H1 (cell line): ENCODE measurements around the gene CCDC117. TPM values are rescaled to one million over a fixed set of nuclear protein-coding genes. Genes with fewer than 3 reads are reported as not detected.
A peak's percentile ranks its signal among the peaks of the same experiment; 100 is the strongest.

Experiments used
- ASH2L ChIP-seq: fragments of 200-600, 300-600 bp; sonication (generic); IDR thresholded peaks from one replicate; pipeline ENCODE4 v1.7.1; 2017; ENCODE audit warnings: low read length
- BRCA1 ChIP-seq: IDR thresholded peaks from 2 replicates; pipeline ENCODE4 v1.6.1; 2012; ENCODE audit warnings: low read depth, low read length, improper control_type of control experiment
- CEBPB ChIP-seq: IDR thresholded peaks from 2 replicates; pipeline ENCODE4 v1.6.1; 2012; ENCODE audit warnings: low read depth, low read length
- CHD1 ChIP-seq: IDR thresholded peaks from 2 replicates; pipeline ENCODE4 v1.6.1; 2012; ENCODE audit warnings: low read depth, low read length, improper control_type of control experiment
- CTBP2 ChIP-seq: IDR thresholded peaks from 2 replicates; pipeline ENCODE4 v1.7.0; 2011; ENCODE audit warnings: borderline replicate concordance, mild to moderate bottlenecking, moderate library complexity, mixed read lengths, low read length; ENCODE audit not compliant: insufficient read depth, insufficient read length
- CTCF ChIP-seq, 3 experiments: IDR thresholded peaks; 1 replicate in 2 of 3; 2 replicates in 1 of 3; pipeline versions ENCODE4 v1.5.1 to v1.6.1; 2011; ENCODE audit warnings: low read length in 3 of 3, mild to moderate bottlenecking in 3 of 3, inconsistent platforms in 2 of 3, low read depth in 1 of 3, moderate library complexity in 1 of 3; ENCODE audit not compliant: insufficient read depth in 1 of 3; ENCODE audit errors: control extremely low read depth in 1 of 3
- EGR1 ChIP-seq: IDR thresholded peaks from 2 replicates; pipeline ENCODE4 v1.6.1; 2011; ENCODE audit warnings: low read depth, low read length, borderline replicate concordance
- FOSL1 ChIP-seq: IDR thresholded peaks from 2 replicates; pipeline ENCODE4 v1.6.1; 2011; ENCODE audit warnings: mild to moderate bottlenecking, low read depth, low read length, moderate library complexity; ENCODE audit not compliant: insufficient read depth
- GABPA ChIP-seq: IDR thresholded peaks from 2 replicates; pipeline ENCODE4 v1.6.1; 2011; ENCODE audit warnings: mild to moderate bottlenecking, low read length, moderate library complexity, borderline replicate concordance; ENCODE audit not compliant: insufficient read depth
- HDAC6 ChIP-seq: IDR thresholded peaks from one replicate; pipeline ENCODE4 v1.7.1; 2012; ENCODE audit warnings: low read depth, mild to moderate bottlenecking, inconsistent platforms, low read length, moderate library complexity
- JUND ChIP-seq: IDR thresholded peaks from 2 replicates; pipeline ENCODE4 v1.6.1; 2011; ENCODE audit warnings: mild to moderate bottlenecking, improper control_type of control experiment, low read length
- POLR2A ChIP-seq, 2 experiments: IDR thresholded peaks; 1 replicate in 1 of 2; 2 replicates in 1 of 2; pipeline ENCODE4 v1.6.1; 2011; ENCODE audit warnings: low read depth in 2 of 2, low read length in 2 of 2, mild to moderate bottlenecking in 2 of 2; ENCODE audit errors: control extremely low read depth in 1 of 2
- RAD21 ChIP-seq, 2 experiments: IDR thresholded peaks in 1 of 2; conservative IDR thresholded peaks in 1 of 2; 2 replicates each; pipeline ENCODE4 v1.6.1; 2011; ENCODE audit warnings: low read depth in 2 of 2, low read length in 2 of 2, improper control_type of control experiment in 1 of 2, inconsistent platforms in 1 of 2, mild to moderate bottlenecking in 1 of 2, moderate library complexity in 1 of 2
- SIRT6 ChIP-seq: IDR thresholded peaks from one replicate; pipeline ENCODE4 v1.7.1; 2012; ENCODE audit warnings: low read length, inconsistent platforms
- SIX5 ChIP-seq: IDR thresholded peaks from 2 replicates; pipeline ENCODE4 v1.6.1; 2011; ENCODE audit warnings: mild to moderate bottlenecking, low read depth, low read length
- SP4 ChIP-seq: IDR thresholded peaks from 2 replicates; pipeline ENCODE4 v1.6.1; 2012; ENCODE audit warnings: low read length, inconsistent platforms
- TAF1 ChIP-seq: IDR thresholded peaks from 2 replicates; pipeline ENCODE4 v1.6.1; 2011; ENCODE audit warnings: mild to moderate bottlenecking, low read depth, low read length
- TAF7 ChIP-seq: optimal IDR thresholded peaks from 2 replicates; pipeline ENCODE3; 2011; ENCODE audit warnings: low read depth, mild to moderate bottlenecking, inconsistent platforms, low read length, moderate library complexity, borderline replicate concordance
- TBP ChIP-seq: IDR thresholded peaks from 2 replicates; pipeline ENCODE4 v1.6.1; 2011; ENCODE audit warnings: low read depth, low read length, improper control_type of control experiment
- polyA plus RNA-seq, 7 experiments: library from polyadenylated mRNA; depleted of rRNA in 3 of 7; stranded (reverse) in 5 of 7; unstranded in 2 of 7; fragments of >200 nt in 5 of 7; fragments of 200-250 nt in 2 of 7; gene quantifications; 1 replicate in 5 of 7; 2 replicates in 1 of 7; 4 replicates in 1 of 7; pipeline versions ENCODE4 v1.2.1 to v1.2.3, GENCODE V29; 2011 to 2013; ENCODE audit warnings: missing spikeins in 2 of 7, mixed read lengths in 2 of 7
- total RNA-seq: library from RNA; stranded (reverse); fragmentation: NEBNext Ultra II Directional; extraction: Animal tissue kit (Norgen Biotek cat#: 25700); gene quantifications from 2 replicates; pipeline ENCODE4 v1.2.1, GENCODE V29; 2021
- TF ChIP-seq, protein P1 (sequence below): IDR thresholded peaks from 2 replicates; pipeline ENCODE4 v1.6.1; 2011; ENCODE audit warnings: low read length, improper control_type of control experiment
- TF ChIP-seq, protein P2 (sequence below): IDR thresholded peaks from 2 replicates; pipeline ENCODE4 v1.6.1; 2011; ENCODE audit warnings: low read depth, mild to moderate bottlenecking, low read length; ENCODE audit not compliant: insufficient read depth

The CCDC117 gene
- total and polyA plus RNA-seq, 2 of the 8 experiments (the other 6 are each of a cell fraction or from before 2014, with no cell fraction given): 9.1 to 43.1 TPM

GRCh38 chr22:28741785-28742561 lies 30.5 kb upstream of the CCDC117 start, which contains the start of the genes CHEK2 and HSCB (continued):
- TF ChIP-seq CTCF (IDR thresholded peaks at IDR 0.05; ENCODE audit: control extremely low read depth in 1 of 3, insufficient read depth in 1 of 3, low read depth in 1 of 3, low read length in 3 of 3): peak; percentile 17 to 37 (median 24); a peak in 3 of 4 replicates
- peak; percentile 86 for TF ChIP-seq ASH2L
- no peak for TF ChIP-seq BRCA1
- TF ChIP-seq, protein P1, sequence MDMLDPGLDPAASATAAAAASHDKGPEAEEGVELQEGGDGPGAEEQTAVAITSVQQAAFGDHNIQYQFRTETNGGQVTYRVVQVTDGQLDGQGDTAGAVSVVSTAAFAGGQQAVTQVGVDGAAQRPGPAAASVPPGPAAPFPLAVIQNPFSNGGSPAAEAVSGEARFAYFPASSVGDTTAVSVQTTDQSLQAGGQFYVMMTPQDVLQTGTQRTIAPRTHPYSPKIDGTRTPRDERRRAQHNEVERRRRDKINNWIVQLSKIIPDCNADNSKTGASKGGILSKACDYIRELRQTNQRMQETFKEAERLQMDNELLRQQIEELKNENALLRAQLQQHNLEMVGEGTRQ: no peak
- TF ChIP-seq POLR2A (IDR thresholded peaks at IDR 0.05; ENCODE audit: control extremely low read depth in 1 of 2, low read depth in 2 of 2, low read length in 2 of 2): 0 out of 3 replicates have a peak, but pooled peaks of 1 of the 2 experiments have one; percentile 65
- TF ChIP-seq SP4: no peak
- TF ChIP-seq GABPA: no peak
- TF ChIP-seq EGR1: no peak
- no peak for TF ChIP-seq HDAC6
- TF ChIP-seq, protein P2, sequence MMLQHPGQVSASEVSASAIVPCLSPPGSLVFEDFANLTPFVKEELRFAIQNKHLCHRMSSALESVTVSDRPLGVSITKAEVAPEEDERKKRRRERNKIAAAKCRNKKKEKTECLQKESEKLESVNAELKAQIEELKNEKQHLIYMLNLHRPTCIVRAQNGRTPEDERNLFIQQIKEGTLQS: 0 out of 2 replicates have a peak, but pooled peaks have one; percentile 34
- no peak for TF ChIP-seq TAF7
- peak; percentile 88 for TF ChIP-seq TBP
- TF ChIP-seq TAF1: peak; percentile 93
- TF ChIP-seq CTBP2: no peak
- TF ChIP-seq CHD1: no peak
- no peak for TF ChIP-seq JUND
- TF ChIP-seq FOSL1: no peak
- no peak for TF ChIP-seq CEBPB
- peak; percentile 85 for TF ChIP-seq SIX5
- TF ChIP-seq SIRT6: no peak
- TF ChIP-seq RAD21 (IDR thresholded peaks at IDR 0.05 in 1 of 2, conservative IDR thresholded peaks at IDR 0.05 in 1 of 2; ENCODE audit: low read depth in 2 of 2, low read length in 2 of 2): no peak
